GM23338 (cell line): ENCODE results near the gene HSF5. TPM values are rescaled to one million over a fixed set of nuclear protein-coding genes. Genes with fewer than 3 reads are reported as not detected.

ENCODE experiments used
- ATAC-seq: fragments of 200-7000 bp; cut with Tn5 transposase; 3 replicates; pipeline ENCODE4 v1.9.1; 2020
- DNase-seq: peaks from one replicate; pipeline ENCODE4 v3.0.0-alpha.2; 2015; ENCODE audit warnings: low spot score
- H2AFZ ChIP-seq: fragments of 200-600 bp; sonication (generic); 2 replicates; pipeline ENCODE4 v1.8.0; 2016; ENCODE audit warnings: antibody characterized with exemption, mild to moderate bottlenecking, moderate library complexity
- H3F3A ChIP-seq: fragments of 200-600 bp; sonication (generic); replicated peaks from 2 replicates; pipeline ENCODE4 v1.8.0; 2017; ENCODE audit warnings: antibody characterized with exemption, mixed run types, low read depth
- H3K27ac ChIP-seq: fragments of 200-600 bp; sonication (generic); 2 replicates; pipeline ENCODE4 v1.6.1; 2016; ENCODE audit warnings: low read depth
- H3K27me3 ChIP-seq: fragments of 200-600 bp; sonication (generic); 2 replicates; pipeline ENCODE4 v1.8.0; 2016; ENCODE audit warnings: mild to moderate bottlenecking, mixed run types, moderate library complexity; ENCODE audit not compliant: insufficient read depth
- H3K36me3 ChIP-seq: fragments of 200-600 bp; sonication (generic); 2 replicates; pipeline ENCODE4 v1.8.0; 2016; ENCODE audit warnings: mild to moderate bottlenecking; ENCODE audit not compliant: insufficient read depth
- H3K4me1 ChIP-seq: fragments of 200-600 bp; sonication (generic); 2 replicates; pipeline ENCODE4 v1.8.0; 2016; ENCODE audit warnings: mild to moderate bottlenecking, moderate library complexity; ENCODE audit not compliant: insufficient read depth
- H3K4me2 ChIP-seq: fragments of 200-600 bp; sonication (generic); 2 replicates; pipeline ENCODE4 v1.7.1; 2017; ENCODE audit warnings: mixed run types
- H3K4me3 ChIP-seq: fragments of 200-600 bp; sonication (generic); 2 replicates; pipeline ENCODE4 v1.6.1; 2016; ENCODE audit warnings: mixed run types
- H3K79me2 ChIP-seq: fragments of 200-600 bp; sonication (generic); replicated peaks from 2 replicates; pipeline ENCODE4 v1.8.0; 2017; ENCODE audit warnings: mild to moderate bottlenecking; ENCODE audit not compliant: insufficient read depth
- H3K9me2 ChIP-seq: fragments of 200-600 bp; sonication (generic); 2 replicates; pipeline ENCODE4 v1.8.0; 2017; ENCODE audit not compliant: insufficient read depth
- H4K20me1 ChIP-seq: fragments of 200-600 bp; sonication (generic); replicated peaks from 2 replicates; pipeline ENCODE4 v1.8.0; 2017; ENCODE audit warnings: mild to moderate bottlenecking; ENCODE audit not compliant: insufficient read depth
- H3K27ac Mint-ChIP-seq: 2 replicates; pipeline ENCODE4 v1.8.0; 2020; ENCODE audit warnings: inconsistent platforms, mild to moderate bottlenecking, moderate library complexity, mixed read lengths
- H3K27me3 Mint-ChIP-seq: 3 replicates; pipeline ENCODE4 v1.8.0; 2022; ENCODE audit warnings: low read depth, mild to moderate bottlenecking, moderate library complexity, mixed read lengths, inconsistent platforms; ENCODE audit not compliant: insufficient read depth, poor library complexity
- H3K36me3 Mint-ChIP-seq: 3 replicates; pipeline ENCODE4 v1.8.0; 2021; ENCODE audit warnings: low read depth, mild to moderate bottlenecking, inconsistent platforms, moderate library complexity, mixed read lengths
- H3K4me1 Mint-ChIP-seq: 3 replicates; pipeline ENCODE4 v1.8.0; 2020; ENCODE audit warnings: mild to moderate bottlenecking, inconsistent platforms, mixed read lengths
- H3K4me3 Mint-ChIP-seq: 3 replicates; pipeline ENCODE4 v1.8.0; 2021; ENCODE audit warnings: moderate library complexity, mild to moderate bottlenecking, inconsistent platforms, mixed read lengths
- H3K9me3 Mint-ChIP-seq: 3 replicates; pipeline ENCODE4 v1.8.0; 2020; ENCODE audit warnings: moderate library complexity, mild to moderate bottlenecking, inconsistent platforms, mixed read lengths
- STAT1 ChIP-seq: IDR thresholded peaks from one replicate; pipeline ENCODE4 v1.6.1; 2016; ENCODE audit warnings: antibody characterized with exemption; ENCODE audit not compliant: unreplicated experiment
- ZNF331 ChIP-seq: fragments of 250-450 bp; sonication (Bioruptor Pico); IDR thresholded peaks from 2 replicates; pipeline ENCODE4 v1.5.0; 2020; ENCODE audit warnings: low read depth, mild to moderate bottlenecking, moderate library complexity
- polyA plus RNA-seq: library from polyadenylated mRNA; unstranded; fragments of >200 nt; fragmentation: Nextera tagmentation; extraction: Ambion mirVana; gene quantifications from 2 replicates; pipeline ENCODE4 v1.2.1, GENCODE V29; 2016
- total RNA-seq: library from RNA; depleted of rRNA; stranded (reverse); fragments of >200 nt; shearing (Covaris generic); gene quantifications from 2 replicates; pipeline ENCODE4 v1.2.3, GENCODE V29; 2014
- TF ChIP-seq, protein P1 (sequence below), 2 experiments: fragments of 200-600 bp in 1 of 2; sonication (generic) in 1 of 2; conservative IDR thresholded peaks; 2 replicates each; pipeline versions ENCODE4 v1.5.1 to v1.6.1; 2016 to 2017; ENCODE audit warnings: antibody characterized with exemption in 2 of 2, low read depth in 2 of 2, mild to moderate bottlenecking in 2 of 2, moderate library complexity in 1 of 2
- TF ChIP-seq, protein P2 (sequence below): fragments of 250-450 bp; sonication (Bioruptor Pico); IDR thresholded peaks from 2 replicates; pipeline ENCODE4 v1.5.0; 2020; ENCODE audit warnings: mild to moderate bottlenecking, moderate library complexity

The HSF5 gene
- total and polyA plus RNA-seq, 2 experiments from 2014 or later, result 0.24 TPM; not detected in 1

DNA sequence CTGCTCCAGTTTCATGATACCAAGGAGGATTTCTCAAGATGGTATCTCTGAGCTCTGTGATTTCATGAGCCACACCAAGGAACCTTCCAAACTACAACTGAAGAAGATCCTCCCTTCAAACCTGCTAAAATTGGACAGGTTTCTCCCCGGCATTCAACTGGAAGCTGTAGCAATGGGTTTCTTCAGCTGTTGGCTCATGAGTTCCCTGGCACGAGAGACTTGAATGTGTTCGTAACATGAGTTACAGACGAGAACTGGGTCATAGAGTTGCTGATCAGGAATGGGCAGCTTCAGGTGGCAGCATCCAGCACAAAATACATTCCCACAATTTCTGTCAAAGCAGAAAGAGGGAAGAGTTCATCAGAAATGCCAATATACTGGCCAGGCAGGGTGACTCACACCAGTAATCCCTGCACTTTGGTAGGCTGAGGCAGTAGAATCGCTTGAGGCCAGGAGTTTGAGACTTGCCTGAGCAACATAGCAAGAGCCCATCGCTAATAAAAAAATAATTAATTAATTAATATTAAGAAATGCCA lies 3.4 kb upstream of the HSF5 start:
- no peak for DNase-seq
- peaks cover 60% of the 10 kb centered on the region for H3K36me3 ChIP-seq

More for the DNA sequence above, 3.4 kb upstream of the HSF5 start:
- H3K4me3 Mint-ChIP-seq, result no peak overlapping the region
- Histone ChIP-seq H3K4me2 (no peak overlapping the region), H4K20me1 (peaks cover 6% of the 10 kb centered on the region), H3K4me3 (no peak overlapping the region), H3K27me3 (peaks cover 15% of the 10 kb centered on the region), H3K79me2 (no peaks in the 10 kb centered on the region), H3K9me2 (peaks cover 3% of the 10 kb centered on the region; the same call in 1 of the 2 replicates), H2AFZ (no peak overlapping the region), H3F3A (peaks cover 7% of the 10 kb centered on the region; the same call in 1 of the 2 replicates), H3K27ac (no peak overlapping the region), H3K4me1 (0 out of 2 replicates have a peak, but pooled peaks cover 3% of the 10 kb centered on the region)
- no peak overlapping the region for H3K27ac Mint-ChIP-seq
- peaks cover 4% of the 10 kb centered on the region for H3K27me3 Mint-ChIP-seq
- H3K9me3 Mint-ChIP-seq, result no peaks in the 10 kb centered on the region; the same call in 2 of the 3 replicates
- TF ChIP-seq, protein P1, sequence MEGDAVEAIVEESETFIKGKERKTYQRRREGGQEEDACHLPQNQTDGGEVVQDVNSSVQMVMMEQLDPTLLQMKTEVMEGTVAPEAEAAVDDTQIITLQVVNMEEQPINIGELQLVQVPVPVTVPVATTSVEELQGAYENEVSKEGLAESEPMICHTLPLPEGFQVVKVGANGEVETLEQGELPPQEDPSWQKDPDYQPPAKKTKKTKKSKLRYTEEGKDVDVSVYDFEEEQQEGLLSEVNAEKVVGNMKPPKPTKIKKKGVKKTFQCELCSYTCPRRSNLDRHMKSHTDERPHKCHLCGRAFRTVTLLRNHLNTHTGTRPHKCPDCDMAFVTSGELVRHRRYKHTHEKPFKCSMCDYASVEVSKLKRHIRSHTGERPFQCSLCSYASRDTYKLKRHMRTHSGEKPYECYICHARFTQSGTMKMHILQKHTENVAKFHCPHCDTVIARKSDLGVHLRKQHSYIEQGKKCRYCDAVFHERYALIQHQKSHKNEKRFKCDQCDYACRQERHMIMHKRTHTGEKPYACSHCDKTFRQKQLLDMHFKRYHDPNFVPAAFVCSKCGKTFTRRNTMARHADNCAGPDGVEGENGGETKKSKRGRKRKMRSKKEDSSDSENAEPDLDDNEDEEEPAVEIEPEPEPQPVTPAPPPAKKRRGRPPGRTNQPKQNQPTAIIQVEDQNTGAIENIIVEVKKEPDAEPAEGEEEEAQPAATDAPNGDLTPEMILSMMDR (conservative IDR thresholded peaks at IDR 0.05; ENCODE audit: low read depth in 2 of 2), result no peak
- TF ChIP-seq, protein P2, sequence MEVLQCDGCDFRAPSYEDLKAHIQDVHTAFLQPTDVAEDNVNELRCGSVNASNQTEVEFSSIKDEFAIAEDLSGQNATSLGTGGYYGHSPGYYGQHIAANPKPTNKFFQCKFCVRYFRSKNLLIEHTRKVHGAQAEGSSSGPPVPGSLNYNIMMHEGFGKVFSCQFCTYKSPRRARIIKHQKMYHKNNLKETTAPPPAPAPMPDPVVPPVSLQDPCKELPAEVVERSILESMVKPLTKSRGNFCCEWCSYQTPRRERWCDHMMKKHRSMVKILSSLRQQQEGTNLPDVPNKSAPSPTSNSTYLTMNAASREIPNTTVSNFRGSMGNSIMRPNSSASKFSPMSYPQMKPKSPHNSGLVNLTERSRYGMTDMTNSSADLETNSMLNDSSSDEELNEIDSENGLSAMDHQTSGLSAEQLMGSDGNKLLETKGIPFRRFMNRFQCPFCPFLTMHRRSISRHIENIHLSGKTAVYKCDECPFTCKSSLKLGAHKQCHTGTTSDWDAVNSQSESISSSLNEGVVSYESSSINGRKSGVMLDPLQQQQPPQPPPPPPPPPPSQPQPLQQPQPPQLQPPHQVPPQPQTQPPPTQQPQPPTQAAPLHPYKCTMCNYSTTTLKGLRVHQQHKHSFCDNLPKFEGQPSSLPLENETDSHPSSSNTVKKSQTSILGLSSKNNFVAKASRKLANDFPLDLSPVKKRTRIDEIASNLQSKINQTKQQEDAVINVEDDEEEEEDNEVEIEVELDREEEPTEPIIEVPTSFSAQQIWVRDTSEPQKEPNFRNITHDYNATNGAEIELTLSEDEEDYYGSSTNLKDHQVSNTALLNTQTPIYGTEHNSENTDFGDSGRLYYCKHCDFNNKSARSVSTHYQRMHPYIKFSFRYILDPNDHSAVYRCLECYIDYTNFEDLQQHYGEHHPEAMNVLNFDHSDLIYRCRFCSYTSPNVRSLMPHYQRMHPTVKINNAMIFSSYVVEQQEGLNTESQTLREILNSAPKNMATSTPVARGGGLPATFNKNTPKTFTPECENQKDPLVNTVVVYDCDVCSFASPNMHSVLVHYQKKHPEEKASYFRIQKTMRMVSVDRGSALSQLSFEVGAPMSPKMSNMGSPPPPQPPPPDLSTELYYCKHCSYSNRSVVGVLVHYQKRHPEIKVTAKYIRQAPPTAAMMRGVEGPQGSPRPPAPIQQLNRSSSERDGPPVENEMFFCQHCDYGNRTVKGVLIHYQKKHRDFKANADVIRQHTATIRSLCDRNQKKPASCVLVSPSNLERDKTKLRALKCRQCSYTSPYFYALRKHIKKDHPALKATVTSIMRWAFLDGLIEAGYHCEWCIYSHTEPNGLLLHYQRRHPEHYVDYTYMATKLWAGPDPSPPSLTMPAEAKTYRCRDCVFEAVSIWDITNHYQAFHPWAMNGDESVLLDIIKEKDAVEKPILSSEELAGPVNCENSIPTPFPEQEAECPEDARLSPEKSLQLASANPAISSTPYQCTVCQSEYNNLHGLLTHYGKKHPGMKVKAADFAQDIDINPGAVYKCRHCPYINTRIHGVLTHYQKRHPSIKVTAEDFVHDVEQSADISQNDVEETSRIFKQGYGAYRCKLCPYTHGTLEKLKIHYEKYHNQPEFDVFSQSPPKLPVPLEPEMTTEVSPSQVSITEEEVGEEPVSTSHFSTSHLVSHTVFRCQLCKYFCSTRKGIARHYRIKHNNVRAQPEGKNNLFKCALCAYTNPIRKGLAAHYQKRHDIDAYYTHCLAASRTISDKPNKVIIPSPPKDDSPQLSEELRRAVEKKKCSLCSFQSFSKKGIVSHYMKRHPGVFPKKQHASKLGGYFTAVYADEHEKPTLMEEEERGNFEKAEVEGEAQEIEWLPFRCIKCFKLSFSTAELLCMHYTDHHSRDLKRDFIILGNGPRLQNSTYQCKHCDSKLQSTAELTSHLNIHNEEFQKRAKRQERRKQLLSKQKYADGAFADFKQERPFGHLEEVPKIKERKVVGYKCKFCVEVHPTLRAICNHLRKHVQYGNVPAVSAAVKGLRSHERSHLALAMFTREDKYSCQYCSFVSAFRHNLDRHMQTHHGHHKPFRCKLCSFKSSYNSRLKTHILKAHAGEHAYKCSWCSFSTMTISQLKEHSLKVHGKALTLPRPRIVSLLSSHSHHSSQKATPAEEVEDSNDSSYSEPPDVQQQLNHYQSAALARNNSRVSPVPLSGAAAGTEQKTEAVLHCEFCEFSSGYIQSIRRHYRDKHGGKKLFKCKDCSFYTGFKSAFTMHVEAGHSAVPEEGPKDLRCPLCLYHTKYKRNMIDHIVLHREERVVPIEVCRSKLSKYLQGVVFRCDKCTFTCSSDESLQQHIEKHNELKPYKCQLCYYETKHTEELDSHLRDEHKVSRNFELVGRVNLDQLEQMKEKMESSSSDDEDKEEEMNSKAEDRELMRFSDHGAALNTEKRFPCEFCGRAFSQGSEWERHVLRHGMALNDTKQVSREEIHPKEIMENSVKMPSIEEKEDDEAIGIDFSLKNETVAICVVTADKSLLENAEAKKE (CRISPR knock-in tag), result no peak
- TF ChIP-seq ZNF331 (no peak), STAT1 (no peak)
- H3K4me1 Mint-ChIP-seq, result no peaks in the 10 kb centered on the region
- peaks cover 74% of the 10 kb centered on the region for H3K36me3 Mint-ChIP-seq
- ATAC-seq, result no peak
